Stimulated activated CD8-positive, alpha-beta memory T cell treated with anti-CD3 and anti-CD28 coated beads, Interleukin-2, amount 100 ng/mL, for 48 hours (primary cell): ENCODE data around the gene KIR2DL4.
"Not testable (repeated sequence)": the region's sequence is repeated elsewhere in the genome, so short reads cannot be mapped to it uniquely, and the experiment has no call there.

Experiments used
- DNase-seq, 2 donors: peaks; one replicate each; pipeline ENCODE4 v3.0.0-alpha.2; 2020; ENCODE audit warnings: low read depth in 2 of 2

KIR2DL4 gene

DNA sequence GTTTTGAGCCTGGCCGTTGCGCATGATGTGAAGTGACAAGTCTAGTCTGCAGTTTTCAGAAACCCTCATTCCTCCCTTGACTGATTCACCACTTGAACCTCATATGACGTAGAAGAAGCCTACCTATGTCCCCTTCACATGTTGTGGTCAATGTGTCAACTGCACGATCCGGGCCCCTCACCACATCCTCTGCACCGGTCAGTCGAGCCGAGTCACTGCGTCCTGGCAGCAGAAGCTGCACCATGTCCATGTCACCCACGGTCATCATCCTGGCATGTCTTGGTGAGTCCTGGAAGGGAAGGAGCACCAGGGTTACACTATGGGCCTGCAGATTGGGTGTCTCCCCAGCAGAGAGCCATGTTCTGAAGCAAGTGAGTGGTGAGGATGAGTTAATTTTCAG is at the start of gene KIR2DL4:
KIR2DL4 (plus strand) TSS at position 201 of the 400 bp plus-strand sequence; CDS start at position 243, 42 bp downstream.
- DNase-seq: no peak

DNA sequence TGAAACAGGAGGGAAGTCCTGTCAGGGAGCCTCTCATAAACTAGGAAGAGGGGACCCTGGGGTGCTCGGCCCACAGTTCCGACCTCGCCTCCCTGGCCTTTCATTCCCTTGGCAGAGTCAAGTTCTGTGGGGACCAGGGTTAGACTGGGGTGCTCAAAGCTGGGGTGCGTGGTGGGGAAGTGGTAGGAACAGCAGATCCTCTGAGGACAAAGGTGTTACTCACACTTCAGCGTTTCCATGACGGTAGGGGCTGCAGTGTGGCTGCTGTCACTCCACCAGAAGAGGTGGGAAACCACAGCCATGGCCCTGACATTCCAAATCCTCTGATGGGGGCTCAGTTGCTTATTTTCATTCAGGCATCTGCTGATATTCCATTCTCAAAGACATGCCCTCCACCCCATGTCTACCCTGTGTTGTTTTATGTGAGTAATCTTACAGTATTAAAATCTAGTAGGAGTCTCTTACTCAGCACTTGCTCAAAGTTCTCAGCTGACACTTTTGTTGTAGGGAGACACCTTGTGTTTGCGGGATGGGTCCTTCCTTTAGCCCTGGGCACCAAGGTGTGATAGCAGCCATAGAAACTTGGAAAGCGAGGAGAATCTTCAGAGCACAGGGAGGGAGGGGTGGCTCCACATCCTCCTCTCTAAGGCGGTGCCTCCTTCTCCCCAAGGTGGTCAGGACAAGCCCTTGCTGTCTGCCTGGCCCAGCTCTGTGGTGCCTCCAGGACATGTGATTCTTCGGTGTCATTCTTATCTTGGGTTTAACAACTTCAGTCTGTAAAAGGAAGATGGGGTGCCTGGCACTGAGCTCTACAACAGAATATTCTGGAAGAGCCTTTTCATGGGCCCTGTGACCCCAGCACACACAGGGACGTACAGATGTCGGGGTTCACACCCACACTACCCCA is 47.0 kb upstream of the KIR2DL4 start:
- DNase-seq: not testable (repeated sequence)

DNA sequence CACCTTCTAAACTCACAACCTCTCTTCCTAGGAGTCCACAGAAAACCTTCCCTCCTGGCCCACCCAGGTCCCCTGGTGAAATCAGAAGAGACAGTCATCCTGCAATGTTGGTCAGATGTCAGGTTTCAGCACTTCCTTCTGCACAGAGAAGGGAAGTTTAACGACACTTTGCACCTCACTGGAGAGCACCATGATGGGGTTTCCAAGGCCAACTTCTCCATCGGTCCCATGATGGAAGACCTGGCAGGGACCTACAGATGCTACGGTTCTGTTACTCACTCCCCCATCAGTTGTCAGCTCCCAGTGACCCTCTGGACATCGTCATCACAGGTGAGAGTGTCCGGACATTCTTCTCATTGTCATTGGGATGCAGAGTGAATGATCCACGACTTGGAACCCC is 44.8 kb upstream of the KIR2DL4 start:
- not testable (repeated sequence) for DNase-seq

DNA sequence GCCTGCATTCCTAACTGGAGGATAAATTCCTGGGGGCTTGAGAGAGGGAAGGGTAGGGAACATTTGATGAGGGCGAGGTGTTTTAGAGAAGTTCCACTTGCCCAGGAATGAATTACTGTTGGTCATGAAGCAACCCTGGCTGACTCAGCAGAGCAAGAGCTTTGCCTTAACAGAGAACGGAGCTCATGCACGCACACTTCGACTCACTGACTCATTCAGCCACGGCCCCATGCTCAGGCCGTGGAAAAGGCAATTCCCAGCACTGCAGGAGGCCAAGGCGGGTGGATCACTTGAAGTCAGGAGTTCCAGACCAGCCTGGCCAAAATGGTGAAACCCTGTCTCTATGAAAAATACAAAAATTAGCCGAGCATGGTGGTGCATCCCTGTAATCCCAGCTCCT is 39.2 kb upstream of the KIR2DL4 start:
- not testable (repeated sequence) for DNase-seq

DNA sequence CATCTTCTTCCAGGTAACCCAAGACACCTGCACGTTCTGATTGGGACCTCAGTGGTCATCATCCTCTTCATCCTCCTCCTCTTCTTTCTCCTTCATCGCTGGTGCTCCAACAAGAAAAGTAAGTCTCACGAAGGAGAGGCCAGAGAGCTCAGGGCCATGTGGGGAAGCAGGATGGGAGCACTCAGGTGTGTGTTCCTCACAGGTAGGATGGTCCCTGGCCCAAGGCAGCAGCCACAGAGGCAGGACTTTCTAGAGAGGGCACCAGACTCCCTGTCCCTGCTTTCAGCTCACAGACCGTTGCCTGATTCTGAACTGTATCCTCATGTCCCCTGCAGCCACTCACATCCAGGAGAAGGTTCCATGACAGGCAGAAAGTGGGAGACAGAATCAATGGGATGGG is 36.9 kb upstream of the KIR2DL4 start:
- DNase-seq: not testable (repeated sequence)

DNA sequence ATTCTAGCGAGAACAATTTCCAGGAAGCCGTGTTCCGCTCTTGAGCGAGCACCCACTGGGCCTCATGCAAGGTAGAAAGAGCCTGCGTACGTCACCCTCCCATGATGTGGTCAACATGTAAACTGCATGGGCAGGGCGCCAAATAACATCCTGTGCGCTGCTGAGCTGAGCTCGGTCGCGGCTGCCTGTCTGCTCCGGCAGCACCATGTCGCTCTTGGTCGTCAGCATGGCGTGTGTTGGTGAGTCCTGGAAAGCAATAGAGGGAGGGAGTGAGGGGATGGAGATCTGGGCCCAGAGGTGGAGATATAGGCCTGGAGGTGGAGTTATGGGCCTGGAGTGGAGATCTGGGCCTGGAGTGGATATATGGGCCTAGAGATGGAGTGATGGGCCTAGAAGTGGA is 33.8 kb upstream of the KIR2DL4 start, which contains the start of gene KIR2DL1:
KIR2DL1 (plus strand) TSS at position 148 of the 400 bp plus-strand sequence; CDS start at position 206, 58 bp downstream.
- not testable (repeated sequence) for DNase-seq

DNA sequence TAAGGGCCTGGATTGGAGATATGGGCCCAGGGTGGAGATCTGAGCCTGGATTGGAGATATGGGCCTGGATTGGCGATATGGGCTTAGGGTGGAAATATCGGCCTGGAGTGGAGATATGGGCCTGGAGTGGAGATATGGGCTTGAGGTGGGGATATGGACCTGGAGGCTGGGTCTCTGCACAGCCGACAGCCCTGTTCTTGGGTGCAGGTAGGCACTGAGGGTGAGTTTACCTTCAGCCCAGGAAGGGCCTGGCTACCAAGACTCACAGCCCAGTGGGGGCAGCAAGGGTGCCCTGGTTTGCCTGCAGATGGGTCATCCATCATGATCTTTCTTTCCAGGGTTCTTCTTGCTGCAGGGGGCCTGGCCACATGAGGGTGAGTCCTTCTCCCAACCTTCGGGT is 32.9 kb upstream of the KIR2DL4 start:
- not testable (repeated sequence) for DNase-seq

DNA sequence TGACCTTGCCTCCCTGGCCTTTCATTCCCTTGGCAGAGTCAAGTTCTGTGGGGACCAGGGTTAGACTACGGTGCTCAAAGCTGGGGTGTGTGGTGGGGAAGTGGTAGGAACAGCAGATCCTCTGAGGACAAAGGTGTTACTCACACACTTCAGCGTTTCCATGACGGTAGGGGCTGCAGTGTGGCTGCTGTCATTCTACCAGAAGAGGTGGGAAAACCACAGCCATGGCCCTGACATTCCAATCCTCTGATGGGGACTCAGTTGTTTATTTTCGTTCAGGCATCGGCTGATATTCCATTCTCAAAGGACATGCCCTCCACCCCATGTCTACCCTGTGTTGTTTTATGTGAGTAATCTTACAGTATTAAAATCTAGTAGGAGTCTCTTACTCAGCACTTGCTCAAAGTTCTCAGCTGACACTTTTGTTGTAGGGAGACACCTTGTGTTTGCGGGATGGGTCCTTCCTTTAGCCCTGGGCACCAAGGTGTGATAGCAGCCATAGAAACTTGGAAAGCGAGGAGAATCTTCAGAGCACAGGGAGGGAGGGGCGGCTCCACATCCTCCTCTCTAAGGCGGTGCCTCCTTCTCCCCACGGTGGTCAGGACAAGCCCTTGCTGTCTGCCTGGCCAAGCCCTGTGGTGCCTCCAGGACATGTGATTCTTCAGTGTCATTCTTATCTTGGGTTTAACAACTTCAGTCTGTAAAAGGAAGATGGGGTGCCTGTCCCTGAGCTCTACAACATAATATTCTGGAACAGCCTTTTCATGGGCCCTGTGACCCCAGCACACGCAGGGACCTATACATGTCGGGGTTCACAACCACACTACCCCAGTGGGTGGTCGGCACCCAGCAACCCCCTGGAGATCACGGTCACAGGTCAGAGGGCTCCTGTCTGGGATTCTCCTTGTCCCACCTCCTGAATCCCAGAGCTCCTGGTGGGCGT is 32.1 kb upstream of the KIR2DL4 start:
- DNase-seq: not testable (repeated sequence)

DNA sequence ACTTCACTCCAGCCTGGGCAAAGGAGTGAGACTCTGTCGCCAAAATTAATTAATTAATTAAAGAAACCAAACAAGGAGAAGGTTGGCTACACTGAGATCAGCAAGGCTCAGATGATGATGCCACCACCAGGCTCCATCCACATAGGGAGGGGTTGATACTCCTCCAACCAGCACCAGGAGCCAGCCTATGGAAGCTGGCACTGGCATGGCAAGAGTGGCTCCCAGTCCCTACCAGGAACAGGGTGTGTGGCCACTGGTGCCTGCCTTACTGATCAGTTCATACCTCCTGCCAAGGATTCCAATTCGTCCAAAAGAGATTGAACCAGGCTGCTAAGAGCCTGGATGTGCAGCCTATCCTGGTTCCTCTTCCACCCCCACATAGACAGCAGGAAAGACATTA is 30.7 kb upstream of the KIR2DL4 start:
- not testable (repeated sequence) for DNase-seq

DNA sequence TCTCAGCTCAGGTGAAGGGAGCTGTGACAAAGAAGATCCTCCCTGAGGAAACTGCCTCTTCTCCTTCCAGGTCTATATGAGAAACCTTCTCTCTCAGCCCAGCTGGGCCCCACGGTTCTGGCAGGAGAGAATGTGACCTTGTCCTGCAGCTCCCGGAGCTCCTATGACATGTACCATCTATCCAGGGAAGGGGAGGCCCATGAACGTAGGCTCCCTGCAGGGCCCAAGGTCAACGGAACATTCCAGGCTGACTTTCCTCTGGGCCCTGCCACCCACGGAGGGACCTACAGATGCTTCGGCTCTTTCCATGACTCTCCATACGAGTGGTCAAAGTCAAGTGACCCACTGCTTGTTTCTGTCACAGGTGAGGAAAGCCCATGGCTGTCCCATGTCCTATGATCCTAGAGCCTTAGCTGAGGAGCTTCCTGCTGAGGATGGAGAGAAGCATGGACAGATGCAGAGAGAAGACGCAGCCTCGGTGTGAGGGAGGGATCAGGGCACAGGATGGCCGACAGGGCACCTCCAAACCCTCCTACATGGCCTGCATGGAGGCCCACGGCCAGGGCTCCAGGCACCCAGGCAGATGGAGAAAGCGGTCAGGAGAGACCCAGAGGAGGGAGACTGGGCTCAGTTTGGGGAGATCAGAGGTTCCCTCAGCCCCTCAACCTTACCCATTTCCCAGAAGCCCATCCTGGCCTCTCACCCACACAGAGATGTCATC is 28.2 kb upstream of the KIR2DL4 start:
- not testable (repeated sequence) for DNase-seq

DNA sequence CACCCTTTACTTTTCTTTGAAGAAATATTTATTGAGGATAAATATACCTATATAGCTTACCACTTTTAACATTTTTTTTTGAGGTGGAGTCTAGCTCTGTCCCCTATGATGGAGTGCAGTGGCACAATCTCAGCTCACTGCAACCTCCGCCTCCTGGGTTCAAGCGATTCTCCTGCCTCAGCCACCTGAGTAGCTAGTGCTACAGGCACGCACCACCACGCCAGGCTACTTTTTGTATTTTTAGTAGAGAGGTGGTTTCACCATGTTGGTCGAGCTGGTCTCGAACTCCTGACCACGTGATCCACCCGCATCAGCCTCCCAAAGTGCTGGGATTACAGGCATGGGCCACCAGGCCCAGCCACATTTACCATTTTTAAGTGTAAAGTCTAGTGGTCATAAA is 27.6 kb upstream of the KIR2DL4 start:
- DNase-seq: not testable (repeated sequence)

DNA sequence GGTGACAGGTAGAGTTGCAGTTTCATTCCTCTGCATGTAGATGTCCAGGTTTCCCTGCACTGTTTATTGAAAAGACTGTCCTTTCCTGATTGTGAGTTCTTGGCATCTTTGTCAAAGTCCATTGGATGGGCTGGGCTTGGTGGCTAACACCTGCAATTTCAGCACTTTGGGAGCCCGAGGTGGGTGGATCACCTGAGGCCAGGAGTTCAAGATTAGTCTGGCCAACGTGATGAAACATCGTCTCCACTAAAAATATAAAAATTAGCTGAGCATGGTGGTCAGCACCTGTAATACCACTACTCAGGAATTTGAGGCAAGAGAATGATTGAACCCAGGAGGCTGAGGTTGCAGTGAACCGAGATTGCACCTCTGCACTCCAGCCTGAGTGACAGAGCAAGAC is 25.6 kb upstream of the KIR2DL4 start:
- DNase-seq: not testable (repeated sequence)

DNA sequence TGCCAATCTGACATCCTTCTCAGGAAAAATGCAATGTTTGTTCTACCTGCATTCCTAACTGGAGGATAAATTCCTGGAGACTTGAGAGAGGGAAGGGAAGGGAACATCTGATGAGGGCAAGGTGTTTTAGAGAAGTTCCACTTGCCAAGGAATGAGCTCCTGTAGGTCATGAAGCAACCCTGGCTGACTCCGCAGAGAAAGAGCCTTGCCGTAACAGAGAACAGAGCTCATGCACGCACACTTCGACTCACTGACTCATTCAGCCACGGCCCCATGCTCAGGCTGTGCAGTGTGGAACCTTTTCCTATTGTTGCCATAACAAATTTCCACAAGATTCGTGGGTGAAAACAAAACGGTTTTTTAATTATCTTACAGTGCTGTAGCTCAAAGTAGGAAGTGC is 24.5 kb upstream of the KIR2DL4 start:
- not testable (repeated sequence) for DNase-seq

DNA sequence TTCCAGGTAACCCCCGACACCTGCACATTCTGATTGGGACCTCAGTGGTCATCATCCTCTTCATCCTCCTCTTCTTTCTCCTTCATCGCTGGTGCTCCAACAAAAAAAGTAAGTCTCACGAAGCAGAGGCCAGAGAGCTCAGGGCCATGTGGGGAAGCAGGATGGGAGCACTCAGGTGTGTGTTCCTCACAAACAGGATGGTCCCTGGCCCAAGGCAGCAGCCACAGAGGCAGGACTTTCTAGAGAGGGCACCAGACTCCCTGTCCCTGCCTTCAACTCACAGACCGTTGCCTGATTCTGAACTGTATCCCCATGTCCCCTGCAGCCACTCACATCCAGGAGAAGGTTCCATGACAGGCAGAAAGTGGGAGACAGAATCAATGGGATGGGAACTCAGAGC is 20.5 kb upstream of the KIR2DL4 start:
- DNase-seq: not testable (repeated sequence)

DNA sequence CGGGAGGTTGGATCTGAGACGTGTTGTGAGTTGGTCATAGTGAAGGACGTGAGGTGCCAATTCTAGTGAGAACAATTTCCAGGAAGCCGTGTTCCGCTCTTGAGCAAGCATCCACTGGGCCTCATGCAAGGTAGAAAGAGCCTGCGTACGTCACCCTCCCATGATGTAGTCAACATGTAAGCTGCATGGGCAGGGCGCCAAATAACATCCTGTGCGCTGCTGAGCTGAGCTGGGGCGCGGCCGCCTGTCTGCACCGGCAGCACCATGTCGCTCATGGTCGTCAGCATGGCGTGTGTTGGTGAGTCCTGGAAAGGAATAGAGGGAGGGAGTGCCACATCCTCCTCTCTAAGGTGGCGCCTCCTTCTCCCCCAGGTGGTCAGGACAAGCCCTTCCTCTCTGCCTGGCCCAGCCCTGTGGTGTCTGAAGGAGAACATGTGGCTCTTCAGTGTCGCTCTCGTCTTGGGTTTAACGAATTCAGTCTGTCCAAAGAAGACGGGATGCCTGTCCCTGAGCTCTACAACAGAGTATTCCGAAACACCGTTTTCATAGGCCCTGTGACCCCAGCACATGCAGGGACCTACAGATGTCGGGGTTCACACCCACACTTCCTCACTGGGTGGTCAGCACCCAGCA is 17.2 kb upstream of the KIR2DL4 start:
- not testable (repeated sequence) for DNase-seq

DNA sequence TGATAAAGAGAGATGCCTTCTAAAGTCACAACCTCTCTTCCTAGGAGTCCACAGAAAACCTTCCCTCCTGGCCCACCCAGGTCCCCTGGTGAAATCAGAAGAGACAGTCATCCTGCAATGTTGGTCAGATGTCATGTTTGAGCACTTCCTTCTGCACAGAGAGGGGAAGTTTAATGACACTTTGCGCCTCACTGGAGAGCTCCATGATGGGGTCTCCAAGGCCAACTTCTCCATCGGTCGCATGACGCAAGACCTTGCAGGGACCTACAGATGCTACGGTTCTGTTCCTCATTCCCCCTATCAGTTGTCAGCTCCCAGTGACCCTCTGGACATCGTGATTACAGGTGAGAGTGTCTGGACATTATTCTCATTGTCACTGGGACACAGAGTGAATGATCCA is 15.3 kb upstream of the KIR2DL4 start:
- not testable (repeated sequence) for DNase-seq

DNA sequence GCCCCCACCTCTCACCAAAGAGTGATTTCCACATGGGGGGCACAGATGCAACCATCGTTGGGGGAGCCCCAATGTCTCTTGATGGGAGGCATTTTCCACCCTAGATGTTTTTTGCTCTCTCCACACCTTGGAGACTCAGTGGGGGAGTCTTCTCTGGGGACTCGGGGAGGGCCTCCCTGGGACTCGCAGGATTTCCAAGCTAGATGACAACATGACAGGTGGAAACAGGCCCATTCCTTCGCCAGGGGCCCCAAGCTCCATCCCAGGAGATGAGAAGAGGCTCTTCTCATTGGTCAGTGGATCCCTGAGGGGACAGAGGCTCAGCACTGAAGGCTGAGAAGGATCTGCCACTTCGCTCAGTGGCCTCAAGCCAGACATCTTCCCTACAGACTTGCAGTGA is 12.7 kb upstream of the KIR2DL4 start:
- no peak for DNase-seq

DNA sequence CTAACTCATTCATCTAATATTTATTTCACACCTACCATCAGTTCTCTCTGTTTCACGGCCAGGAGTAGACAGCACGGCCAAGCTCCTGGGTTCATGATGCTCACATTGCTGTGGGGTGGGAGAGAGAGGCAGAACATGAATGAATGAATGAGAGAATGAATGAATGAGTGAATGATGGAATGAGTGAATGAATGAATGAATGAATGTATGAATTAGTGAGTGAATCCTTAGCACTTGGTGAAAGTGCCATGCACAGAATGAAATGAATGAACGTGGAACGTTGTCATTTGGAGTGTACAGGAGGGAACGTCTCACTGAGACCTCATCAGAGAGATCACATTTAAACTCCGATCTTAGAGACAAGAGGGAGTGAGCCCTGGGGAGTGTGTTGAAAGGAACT is 11.9 kb upstream of the KIR2DL4 start:
- DNase-seq: no peak

DNA sequence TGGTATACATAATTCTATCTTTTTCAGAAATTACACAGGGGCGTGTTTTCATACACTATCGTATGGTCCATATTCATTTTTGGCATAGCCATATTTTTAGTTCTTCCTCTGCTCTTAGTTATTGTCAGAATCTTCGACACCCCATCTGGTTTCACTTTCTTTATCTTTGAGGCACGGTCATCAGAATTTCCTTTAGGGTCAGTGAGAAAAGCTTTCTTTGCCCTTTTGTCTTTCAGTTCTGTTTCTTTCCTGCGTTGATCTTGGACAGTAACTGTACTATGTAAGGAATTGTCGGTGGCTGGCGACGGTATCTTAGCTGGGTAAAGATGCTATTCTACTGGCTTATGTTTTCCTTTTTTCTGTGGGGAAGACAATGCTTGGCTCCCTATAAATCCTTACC is 10.6 kb upstream of the KIR2DL4 start:
- DNase-seq: no peak

DNA sequence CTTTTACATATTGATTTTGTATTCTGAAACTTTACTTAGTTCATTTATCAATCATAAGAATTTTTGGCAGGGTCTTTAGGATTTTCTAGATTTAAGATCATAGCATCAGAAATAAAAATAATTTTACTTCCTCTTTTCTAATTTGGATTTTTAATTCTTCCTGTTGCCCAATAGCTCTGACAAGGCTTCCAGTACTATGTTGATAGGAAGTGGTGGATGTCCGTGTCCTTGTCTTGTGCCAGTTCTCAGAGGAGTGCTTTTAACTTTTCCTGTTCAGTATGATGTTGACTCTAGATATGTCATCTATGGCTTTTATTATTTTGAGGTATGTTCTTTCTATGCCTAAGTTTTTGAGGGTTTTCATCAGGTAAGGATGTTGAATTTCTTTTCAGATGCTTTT is 7.7 kb upstream of the KIR2DL4 start:
- no peak for DNase-seq

DNA sequence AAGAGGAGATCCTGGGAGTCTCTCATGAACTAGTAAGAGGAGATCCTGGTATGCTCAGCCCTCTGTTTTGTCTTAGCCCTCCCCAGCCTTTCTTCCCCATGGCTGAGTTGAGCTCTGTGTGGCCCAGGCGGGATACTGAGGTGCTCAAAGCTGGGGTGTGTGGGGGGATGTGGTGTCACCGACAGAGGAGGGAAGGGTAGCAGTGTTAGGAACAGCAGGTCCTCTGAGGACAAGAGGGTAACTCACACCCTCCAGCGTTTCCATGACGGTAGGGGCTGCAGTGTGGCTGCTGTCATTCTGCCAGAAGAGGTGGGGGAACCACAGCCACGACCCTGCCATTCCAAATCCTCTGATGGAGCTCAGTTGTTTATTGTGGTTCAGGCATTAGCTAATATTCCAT is 691 bp downstream of the KIR2DL4 start:
- DNase-seq: no peak
